SK-N-SH (cell line): ENCODE measurements around the gene CCL15. TPM values are rescaled to one million over a fixed set of nuclear protein-coding genes. Genes with fewer than 3 reads are reported as not detected.

Experiments used
- CTCF ChIA-PET: fragments of 300-600, 350-600 bp; formaldehyde crosslinking; extraction: SDS; loops from one replicate; lab custom pipeline; 2021; lab: Yijun Ruan, JAX
- POLR2A ChIA-PET: fragments of 350-600 bp; sonication (Branson Sonifier 250); formaldehyde crosslinking; extraction: SDS; loops from one replicate; lab custom pipeline; 2020; ENCODE audit warnings: antibody characterized with exemption, inconsistent platforms; lab: Yijun Ruan, JAX
- DNase-seq: peaks from one replicate; pipeline ENCODE4 v3.0.0; 2012
- H2AFZ ChIP-seq: fragments of 200-600 bp; sonication (generic); 2 replicates; pipeline ENCODE4 v1.8.1; 2016; ENCODE audit warnings: antibody characterized with exemption, mild to moderate bottlenecking, low read depth
- H3F3A ChIP-seq: fragments of 200-600 bp; sonication (generic); replicated peaks from 2 replicates; pipeline ENCODE3; 2016; ENCODE audit warnings: antibody characterized with exemption, mild to moderate bottlenecking; ENCODE audit not compliant: insufficient read depth
- H3K27ac ChIP-seq, 2 experiments: fragments of 200-500 bp in 1 of 2; fragments of 200-600 bp in 1 of 2; sonication (Bioruptor generic) in 1 of 2; sonication (generic), shearing (Covaris generic) in 1 of 2; 2 replicates each; pipeline versions ENCODE4 v1.5.1 to v1.6.1; 2014 to 2016; ENCODE audit warnings: low read depth in 2 of 2, inconsistent platforms in 1 of 2, low read length in 1 of 2, mild to moderate bottlenecking in 1 of 2, mixed read lengths in 1 of 2
- H3K27me3 ChIP-seq: fragments of 200-600 bp; sonication (generic), shearing (Covaris generic); 2 replicates; pipeline ENCODE4 v1.6.1; 2016; ENCODE audit warnings: mixed run types; ENCODE audit not compliant: insufficient read depth
- H3K36me3 ChIP-seq, 2 experiments: fragments of 200-500 bp in 1 of 2; fragments of 200-600 bp in 1 of 2; sonication (Bioruptor generic) in 1 of 2; sonication (generic) in 1 of 2; replicated peaks in 1 of 2; 2 replicates each; pipeline versions ENCODE3 to v1.5.1; 2014 to 2016; ENCODE audit warnings: low read length in 1 of 2, mild to moderate bottlenecking in 1 of 2; ENCODE audit not compliant: insufficient read depth in 2 of 2, control insufficient read depth in 1 of 2
- H3K4me1 ChIP-seq, 2 experiments: fragments of 200-500 bp in 1 of 2; fragments of 200-600 bp in 1 of 2; sonication (Bioruptor generic) in 1 of 2; sonication (generic), shearing (Covaris generic) in 1 of 2; 2 replicates each; pipeline versions ENCODE4 v1.5.1 to v1.6.1; 2014 to 2016; ENCODE audit warnings: low read depth in 1 of 2, low read length in 1 of 2, mixed run types in 1 of 2; ENCODE audit not compliant: insufficient read depth in 2 of 2, control insufficient read depth in 1 of 2
- H3K4me2 ChIP-seq: fragments of 200-600 bp; sonication (generic), shearing (Covaris generic); 2 replicates; pipeline ENCODE4 v1.6.1; 2017; ENCODE audit warnings: mixed run types
- H3K4me3 ChIP-seq, 2 experiments: fragments of 200-500 bp in 1 of 2; fragments of 200-600 bp in 1 of 2; sonication (Bioruptor generic) in 1 of 2; sonication (generic), shearing (Covaris generic) in 1 of 2; 2 replicates each; pipeline versions ENCODE4 v1.5.1 to v1.8.1; 2014 to 2016; ENCODE audit warnings: low read depth in 2 of 2, inconsistent platforms in 1 of 2, low read length in 1 of 2, mild to moderate bottlenecking in 1 of 2, mixed read lengths in 1 of 2, moderate library complexity in 1 of 2
- H3K79me2 ChIP-seq: fragments of 200-600 bp; sonication (generic); 2 replicates; pipeline ENCODE4 v1.8.1; 2017; ENCODE audit warnings: mild to moderate bottlenecking; ENCODE audit not compliant: insufficient read depth
- H3K9ac ChIP-seq: fragments of 200-600 bp; sonication (generic); 2 replicates; pipeline ENCODE4 v1.6.1; 2017; ENCODE audit warnings: mixed run types
- H3K9me2 ChIP-seq: fragments of 200-600 bp; sonication (generic); 2 replicates; pipeline ENCODE4 v1.6.1; 2017; ENCODE audit warnings: mixed run types
- H3K9me3 ChIP-seq: fragments of 200-600 bp; sonication (generic); 2 replicates; pipeline ENCODE4 v1.6.1; 2017; ENCODE audit warnings: mixed run types, mild to moderate bottlenecking, moderate library complexity
- H4K20me1 ChIP-seq: fragments of 200-600 bp; sonication (generic); 2 replicates; pipeline ENCODE4 v1.6.1; 2017; ENCODE audit warnings: mild to moderate bottlenecking, mixed run types; ENCODE audit not compliant: insufficient read depth
- EP300 ChIP-seq, 2 experiments: IDR thresholded peaks; 2 replicates each; pipeline versions ENCODE4 v1.4.0 to v1.6.1; 2012; ENCODE audit warnings: borderline replicate concordance in 1 of 2, low read depth in 1 of 2, low read length in 1 of 2
- EZH2phosphoT487 ChIP-seq: fragments of 200-600 bp; sonication (generic); IDR thresholded peaks from 2 replicates; pipeline ENCODE4 v1.6.1; 2017; ENCODE audit warnings: low read depth, mixed run types, mild to moderate bottlenecking, antibody characterized with exemption, moderate library complexity, borderline replicate concordance
- FOXM1 ChIP-seq: IDR thresholded peaks from 2 replicates; pipeline ENCODE4 v1.4.0; 2012; ENCODE audit warnings: low read depth, mild to moderate bottlenecking
- GABPA ChIP-seq: IDR thresholded peaks from 2 replicates; pipeline ENCODE4 v1.4.0; 2012; ENCODE audit warnings: low read depth, mild to moderate bottlenecking
- MEF2A ChIP-seq: IDR thresholded peaks from 2 replicates; pipeline ENCODE4 v1.4.0; 2012; ENCODE audit warnings: low read depth, borderline replicate concordance
- NRF1 ChIP-seq: IDR thresholded peaks from 2 replicates; pipeline ENCODE4 v1.6.1; 2012; ENCODE audit warnings: low read depth, mild to moderate bottlenecking, low read length
- POLR2AphosphoS5 ChIP-seq: IDR thresholded peaks from 2 replicates; pipeline ENCODE4 v1.6.1; 2012; ENCODE audit warnings: low read depth, low read length
- RCOR1 ChIP-seq: fragments of 150-350 bp; IDR thresholded peaks from 2 replicates; pipeline ENCODE4 v1.6.1; 2017; ENCODE audit warnings: antibody characterized with exemption, low read length
- RFX5 ChIP-seq: IDR thresholded peaks from 2 replicates; pipeline ENCODE4 v1.6.1; 2012; ENCODE audit warnings: mild to moderate bottlenecking, improper control_type of control experiment, low read length
- WGBS: methylation state at CpG from one replicate; pipeline ENCODE4 v1.1.6; 2017; ENCODE audit warnings: low lambda C conversion rate; 5-methylcytosine and 5-hydroxymethylcytosine counted together
- polyA plus RNA-seq, 3 experiments: library from polyadenylated mRNA; depleted of rRNA; stranded (reverse); fragments of >200 nt; gene quantifications; 2 replicates each; pipeline ENCODE4 v1.2.3, GENCODE V29; 2012
- TF ChIP-seq, protein P1 (sequence below): fragments of 200-600 bp; sonication (generic); IDR thresholded peaks from 2 replicates; pipeline ENCODE4 v1.6.1; 2017; ENCODE audit warnings: antibody characterized with exemption, mild to moderate bottlenecking, moderate library complexity
- TF ChIP-seq, protein P2 (sequence below): fragments of 150-350 bp; IDR thresholded peaks from 2 replicates; pipeline ENCODE4 v1.6.1; 2016; ENCODE audit warnings: mild to moderate bottlenecking, low read depth, low read length
- TF ChIP-seq, protein P3 (sequence below): IDR thresholded peaks from 2 replicates; pipeline ENCODE4 v1.4.0; 2012; ENCODE audit warnings: low read depth, borderline replicate concordance
- TF ChIP-seq, protein P4 (sequence below): IDR thresholded peaks from 2 replicates; pipeline ENCODE4 v1.6.1; 2012; ENCODE audit warnings: mild to moderate bottlenecking, low read depth, low read length, moderate library complexity
- TF ChIP-seq, protein P5 (sequence below): IDR thresholded peaks from 2 replicates; pipeline ENCODE4 v1.4.0; 2012; ENCODE audit warnings: low read depth, borderline replicate concordance

Gene CCL15, protein sequence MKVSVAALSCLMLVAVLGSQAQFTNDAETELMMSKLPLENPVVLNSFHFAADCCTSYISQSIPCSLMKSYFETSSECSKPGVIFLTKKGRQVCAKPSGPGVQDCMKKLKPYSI
- not detected in 2 replicates for polyA plus RNA-seq (2012; rRNA removed)
- polyA plus RNA-seq (2012; cell fraction: cytosol; rRNA removed): not detected in 2 replicates
- polyA plus RNA-seq (2012; cell fraction: nucleus; rRNA removed): not detected in 2 replicates

DNA sequence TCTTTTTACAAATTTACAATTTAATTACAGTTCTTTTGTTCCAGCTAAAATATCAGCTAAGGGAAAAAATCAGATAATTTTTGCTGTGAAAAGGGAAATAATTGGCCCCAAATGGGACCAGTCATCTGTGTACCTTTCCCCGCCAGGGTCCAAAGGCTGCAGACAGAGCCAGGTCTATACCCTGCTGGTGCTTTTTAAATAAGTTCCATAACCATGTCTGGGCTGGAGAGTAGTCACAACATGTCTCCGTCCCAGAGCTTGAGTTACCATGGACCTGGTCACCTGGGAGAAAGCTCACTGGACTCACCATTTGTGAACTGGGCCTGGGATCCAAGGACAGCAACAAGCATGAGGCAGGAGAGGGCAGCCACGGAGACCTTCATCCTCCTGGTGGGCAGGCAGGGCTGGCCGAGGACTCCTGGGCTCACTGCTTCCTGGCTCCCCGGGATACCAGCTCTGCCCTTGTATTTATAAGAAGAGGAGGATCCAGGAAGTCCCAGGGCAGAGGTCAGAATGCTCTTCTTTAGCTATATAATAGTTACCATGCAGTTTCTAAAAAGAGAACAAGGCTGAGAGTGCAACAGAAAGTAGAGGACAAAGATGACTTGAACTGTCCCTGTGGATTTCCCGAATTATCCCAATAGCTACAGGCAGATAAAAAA, at the start of gene CCL15:
CCL15 (minus strand) TSS at position 444 of the 662 bp plus-strand sequence; CDS start at position 383, 61 bp downstream.
- Histone ChIP-seq H2AFZ (no peak within 1 kb of the TSS), H3F3A (no peaks in the 10 kb centered on the region), H3K4me3 (no peak within 1 kb of the TSS), H3K9ac (no peak within 1 kb of the TSS), H3K27me3 (no peaks in the 10 kb centered on the region; the same call in 1 of the 2 replicates), H3K79me2 (no peaks in the 10 kb centered on the region), H3K4me1 (no peaks in the 10 kb centered on the region), H4K20me1 (no peaks in the 10 kb centered on the region), H3K9me2 (no peaks in the 10 kb centered on the region), H3K27ac (no peak within 1 kb of the TSS), H3K4me2 (no peak within 1 kb of the TSS), H3K36me3 (no peaks in the 10 kb centered on the region), H3K9me3 (no peaks in the 10 kb centered on the region)
- TF ChIP-seq EP300 (IDR thresholded peaks at IDR 0.05; ENCODE audit: borderline replicate concordance in 1 of 2, low read depth in 1 of 2, low read length in 1 of 2): no peak
- TF ChIP-seq RFX5: no peak
- TF ChIP-seq RCOR1: no peak
- ChIA-PET POLR2A (no interaction called here), CTCF (no interaction called here)
- DNase-seq: no peak
- WGBS: 16% methylated on average over 6 of the region's 6 CpGs

DNA sequence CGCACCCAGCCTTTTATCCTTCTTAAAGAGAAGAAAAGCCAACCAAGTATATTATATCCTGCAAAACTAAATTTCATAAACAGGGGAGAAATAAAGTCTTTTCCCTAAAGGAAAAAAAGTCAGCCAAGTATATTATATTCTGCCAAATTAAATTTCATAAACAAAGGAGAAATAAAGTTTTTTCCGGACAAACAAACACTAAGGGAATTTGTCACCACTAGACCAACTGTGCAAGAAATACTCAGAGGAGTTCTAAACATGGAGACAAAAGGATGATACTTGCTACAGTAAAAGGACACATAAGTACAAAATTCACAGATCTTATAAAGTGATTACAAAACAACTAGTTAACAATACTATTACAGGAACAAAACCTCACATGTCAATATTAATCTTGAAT, 48.3 kb upstream of the CCL15 start:
- Histone ChIP-seq H3K4me3 (no peak overlapping the region), H3K27me3 (no peaks in the 10 kb centered on the region), H3K4me1 (no peaks in the 10 kb centered on the region), H4K20me1 (no peaks in the 10 kb centered on the region), H3K4me2 (no peak overlapping the region), H3K9ac (no peak overlapping the region), H3K79me2 (no peaks in the 10 kb centered on the region), H3K36me3 (no peaks in the 10 kb centered on the region), H3F3A (no peaks in the 10 kb centered on the region), H3K9me3 (no peaks in the 10 kb centered on the region), H3K9me2 (no peaks in the 10 kb centered on the region), H3K27ac (no peak overlapping the region), H2AFZ (no peak overlapping the region)
- ChIA-PET CTCF (no interaction called here), POLR2A (no interaction called here)
- TF ChIP-seq, protein P1, sequence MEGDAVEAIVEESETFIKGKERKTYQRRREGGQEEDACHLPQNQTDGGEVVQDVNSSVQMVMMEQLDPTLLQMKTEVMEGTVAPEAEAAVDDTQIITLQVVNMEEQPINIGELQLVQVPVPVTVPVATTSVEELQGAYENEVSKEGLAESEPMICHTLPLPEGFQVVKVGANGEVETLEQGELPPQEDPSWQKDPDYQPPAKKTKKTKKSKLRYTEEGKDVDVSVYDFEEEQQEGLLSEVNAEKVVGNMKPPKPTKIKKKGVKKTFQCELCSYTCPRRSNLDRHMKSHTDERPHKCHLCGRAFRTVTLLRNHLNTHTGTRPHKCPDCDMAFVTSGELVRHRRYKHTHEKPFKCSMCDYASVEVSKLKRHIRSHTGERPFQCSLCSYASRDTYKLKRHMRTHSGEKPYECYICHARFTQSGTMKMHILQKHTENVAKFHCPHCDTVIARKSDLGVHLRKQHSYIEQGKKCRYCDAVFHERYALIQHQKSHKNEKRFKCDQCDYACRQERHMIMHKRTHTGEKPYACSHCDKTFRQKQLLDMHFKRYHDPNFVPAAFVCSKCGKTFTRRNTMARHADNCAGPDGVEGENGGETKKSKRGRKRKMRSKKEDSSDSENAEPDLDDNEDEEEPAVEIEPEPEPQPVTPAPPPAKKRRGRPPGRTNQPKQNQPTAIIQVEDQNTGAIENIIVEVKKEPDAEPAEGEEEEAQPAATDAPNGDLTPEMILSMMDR: no peak
- TF ChIP-seq, protein P2, sequence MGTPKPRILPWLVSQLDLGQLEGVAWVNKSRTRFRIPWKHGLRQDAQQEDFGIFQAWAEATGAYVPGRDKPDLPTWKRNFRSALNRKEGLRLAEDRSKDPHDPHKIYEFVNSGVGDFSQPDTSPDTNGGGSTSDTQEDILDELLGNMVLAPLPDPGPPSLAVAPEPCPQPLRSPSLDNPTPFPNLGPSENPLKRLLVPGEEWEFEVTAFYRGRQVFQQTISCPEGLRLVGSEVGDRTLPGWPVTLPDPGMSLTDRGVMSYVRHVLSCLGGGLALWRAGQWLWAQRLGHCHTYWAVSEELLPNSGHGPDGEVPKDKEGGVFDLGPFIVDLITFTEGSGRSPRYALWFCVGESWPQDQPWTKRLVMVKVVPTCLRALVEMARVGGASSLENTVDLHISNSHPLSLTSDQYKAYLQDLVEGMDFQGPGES: no peak
- TF ChIP-seq GABPA (no peak), MEF2A (no peak), EZH2phosphoT487 (no peak), NRF1 (no peak), FOXM1 (no peak), RFX5 (no peak), POLR2AphosphoS5 (no peak)
- TF ChIP-seq, protein P3, sequence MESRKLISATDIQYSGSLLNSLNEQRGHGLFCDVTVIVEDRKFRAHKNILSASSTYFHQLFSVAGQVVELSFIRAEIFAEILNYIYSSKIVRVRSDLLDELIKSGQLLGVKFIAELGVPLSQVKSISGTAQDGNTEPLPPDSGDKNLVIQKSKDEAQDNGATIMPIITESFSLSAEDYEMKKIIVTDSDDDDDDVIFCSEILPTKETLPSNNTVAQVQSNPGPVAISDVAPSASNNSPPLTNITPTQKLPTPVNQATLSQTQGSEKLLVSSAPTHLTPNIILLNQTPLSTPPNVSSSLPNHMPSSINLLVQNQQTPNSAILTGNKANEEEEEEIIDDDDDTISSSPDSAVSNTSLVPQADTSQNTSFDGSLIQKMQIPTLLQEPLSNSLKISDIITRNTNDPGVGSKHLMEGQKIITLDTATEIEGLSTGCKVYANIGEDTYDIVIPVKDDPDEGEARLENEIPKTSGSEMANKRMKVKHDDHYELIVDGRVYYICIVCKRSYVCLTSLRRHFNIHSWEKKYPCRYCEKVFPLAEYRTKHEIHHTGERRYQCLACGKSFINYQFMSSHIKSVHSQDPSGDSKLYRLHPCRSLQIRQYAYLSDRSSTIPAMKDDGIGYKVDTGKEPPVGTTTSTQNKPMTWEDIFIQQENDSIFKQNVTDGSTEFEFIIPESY: no peak
- TF ChIP-seq, protein P4, sequence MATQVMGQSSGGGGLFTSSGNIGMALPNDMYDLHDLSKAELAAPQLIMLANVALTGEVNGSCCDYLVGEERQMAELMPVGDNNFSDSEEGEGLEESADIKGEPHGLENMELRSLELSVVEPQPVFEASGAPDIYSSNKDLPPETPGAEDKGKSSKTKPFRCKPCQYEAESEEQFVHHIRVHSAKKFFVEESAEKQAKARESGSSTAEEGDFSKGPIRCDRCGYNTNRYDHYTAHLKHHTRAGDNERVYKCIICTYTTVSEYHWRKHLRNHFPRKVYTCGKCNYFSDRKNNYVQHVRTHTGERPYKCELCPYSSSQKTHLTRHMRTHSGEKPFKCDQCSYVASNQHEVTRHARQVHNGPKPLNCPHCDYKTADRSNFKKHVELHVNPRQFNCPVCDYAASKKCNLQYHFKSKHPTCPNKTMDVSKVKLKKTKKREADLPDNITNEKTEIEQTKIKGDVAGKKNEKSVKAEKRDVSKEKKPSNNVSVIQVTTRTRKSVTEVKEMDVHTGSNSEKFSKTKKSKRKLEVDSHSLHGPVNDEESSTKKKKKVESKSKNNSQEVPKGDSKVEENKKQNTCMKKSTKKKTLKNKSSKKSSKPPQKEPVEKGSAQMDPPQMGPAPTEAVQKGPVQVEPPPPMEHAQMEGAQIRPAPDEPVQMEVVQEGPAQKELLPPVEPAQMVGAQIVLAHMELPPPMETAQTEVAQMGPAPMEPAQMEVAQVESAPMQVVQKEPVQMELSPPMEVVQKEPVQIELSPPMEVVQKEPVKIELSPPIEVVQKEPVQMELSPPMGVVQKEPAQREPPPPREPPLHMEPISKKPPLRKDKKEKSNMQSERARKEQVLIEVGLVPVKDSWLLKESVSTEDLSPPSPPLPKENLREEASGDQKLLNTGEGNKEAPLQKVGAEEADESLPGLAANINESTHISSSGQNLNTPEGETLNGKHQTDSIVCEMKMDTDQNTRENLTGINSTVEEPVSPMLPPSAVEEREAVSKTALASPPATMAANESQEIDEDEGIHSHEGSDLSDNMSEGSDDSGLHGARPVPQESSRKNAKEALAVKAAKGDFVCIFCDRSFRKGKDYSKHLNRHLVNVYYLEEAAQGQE: no peak
- TF ChIP-seq, protein P5, sequence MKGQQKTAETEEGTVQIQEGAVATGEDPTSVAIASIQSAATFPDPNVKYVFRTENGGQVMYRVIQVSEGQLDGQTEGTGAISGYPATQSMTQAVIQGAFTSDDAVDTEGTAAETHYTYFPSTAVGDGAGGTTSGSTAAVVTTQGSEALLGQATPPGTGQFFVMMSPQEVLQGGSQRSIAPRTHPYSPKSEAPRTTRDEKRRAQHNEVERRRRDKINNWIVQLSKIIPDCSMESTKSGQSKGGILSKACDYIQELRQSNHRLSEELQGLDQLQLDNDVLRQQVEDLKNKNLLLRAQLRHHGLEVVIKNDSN: no peak
- WGBS: 41% methylated on average over 2 of the region's 2 CpGs
- DNase-seq: no peak
